C4-2B (cell line): Measurements from ENCODE around the gene CCDC51.
"Not testable (repeated sequence)": the region's sequence is repeated elsewhere in the genome, so short reads cannot be mapped to it uniquely, and the experiment has no call there.

Experiments used
- H3K27ac ChIP-seq: fragments of 450-650 bp; 2 replicates; pipeline ENCODE4 v1.5.1; 2017
- ZFX ChIP-seq: fragments of 450-650 bp; IDR thresholded peaks from 2 replicates; pipeline ENCODE4 v1.6.1; 2017
- TF ChIP-seq, protein P1 (sequence below): fragments of 450-650 bp; conservative IDR thresholded peaks from 2 replicates; pipeline ENCODE4 v1.5.1; 2017; ENCODE audit warnings: mild to moderate bottlenecking

Gene CCDC51

DNA sequence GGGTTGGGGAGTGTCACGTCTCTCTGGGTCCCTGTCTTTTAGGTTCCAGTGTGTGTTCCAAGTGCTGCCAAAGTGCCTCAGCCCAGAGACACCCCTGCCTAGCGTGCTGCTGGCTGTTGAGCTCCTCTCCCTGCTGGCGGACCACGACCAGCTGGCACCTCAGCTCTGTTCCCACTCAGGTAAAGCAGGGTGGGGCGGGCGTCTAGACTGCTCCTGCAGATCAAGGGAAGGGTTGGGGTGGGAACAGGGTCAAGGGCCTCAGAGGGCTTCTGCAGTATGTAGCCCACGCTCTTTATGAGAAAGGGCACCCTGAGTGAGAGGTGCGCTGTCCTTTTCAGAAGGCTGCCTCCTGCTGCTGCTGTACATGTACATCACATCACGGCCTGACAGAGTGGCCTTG is 23.8 kb upstream of the CCDC51 start:
- TF ChIP-seq, protein P1, sequence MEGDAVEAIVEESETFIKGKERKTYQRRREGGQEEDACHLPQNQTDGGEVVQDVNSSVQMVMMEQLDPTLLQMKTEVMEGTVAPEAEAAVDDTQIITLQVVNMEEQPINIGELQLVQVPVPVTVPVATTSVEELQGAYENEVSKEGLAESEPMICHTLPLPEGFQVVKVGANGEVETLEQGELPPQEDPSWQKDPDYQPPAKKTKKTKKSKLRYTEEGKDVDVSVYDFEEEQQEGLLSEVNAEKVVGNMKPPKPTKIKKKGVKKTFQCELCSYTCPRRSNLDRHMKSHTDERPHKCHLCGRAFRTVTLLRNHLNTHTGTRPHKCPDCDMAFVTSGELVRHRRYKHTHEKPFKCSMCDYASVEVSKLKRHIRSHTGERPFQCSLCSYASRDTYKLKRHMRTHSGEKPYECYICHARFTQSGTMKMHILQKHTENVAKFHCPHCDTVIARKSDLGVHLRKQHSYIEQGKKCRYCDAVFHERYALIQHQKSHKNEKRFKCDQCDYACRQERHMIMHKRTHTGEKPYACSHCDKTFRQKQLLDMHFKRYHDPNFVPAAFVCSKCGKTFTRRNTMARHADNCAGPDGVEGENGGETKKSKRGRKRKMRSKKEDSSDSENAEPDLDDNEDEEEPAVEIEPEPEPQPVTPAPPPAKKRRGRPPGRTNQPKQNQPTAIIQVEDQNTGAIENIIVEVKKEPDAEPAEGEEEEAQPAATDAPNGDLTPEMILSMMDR, result no peak
- no peak for TF ChIP-seq ZFX
- H3K27ac ChIP-seq, result peak overlapping the region; percentile 99; the same call in 1 of the 2 replicates

DNA sequence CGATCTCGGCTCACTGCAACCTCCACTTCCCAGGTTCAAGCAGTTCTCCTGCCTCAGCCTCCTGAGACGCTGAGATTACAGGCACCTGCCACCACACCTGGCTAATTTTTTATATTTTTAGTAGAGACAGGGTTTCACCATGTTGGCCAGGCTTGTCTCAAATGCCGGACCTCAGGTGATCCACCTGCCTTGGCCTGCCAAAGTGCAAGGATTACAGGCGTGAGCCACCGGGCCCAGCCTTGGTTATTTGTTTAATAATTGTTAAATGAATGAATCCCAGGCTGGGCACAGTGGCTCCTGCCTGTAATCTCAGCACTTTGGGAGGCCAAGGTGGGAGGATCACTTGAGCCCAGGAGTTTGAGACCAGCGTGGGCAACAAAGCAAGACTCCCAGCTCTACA is 21.8 kb upstream of the CCDC51 start:
- not testable (repeated sequence) for H3K27ac ChIP-seq

DNA sequence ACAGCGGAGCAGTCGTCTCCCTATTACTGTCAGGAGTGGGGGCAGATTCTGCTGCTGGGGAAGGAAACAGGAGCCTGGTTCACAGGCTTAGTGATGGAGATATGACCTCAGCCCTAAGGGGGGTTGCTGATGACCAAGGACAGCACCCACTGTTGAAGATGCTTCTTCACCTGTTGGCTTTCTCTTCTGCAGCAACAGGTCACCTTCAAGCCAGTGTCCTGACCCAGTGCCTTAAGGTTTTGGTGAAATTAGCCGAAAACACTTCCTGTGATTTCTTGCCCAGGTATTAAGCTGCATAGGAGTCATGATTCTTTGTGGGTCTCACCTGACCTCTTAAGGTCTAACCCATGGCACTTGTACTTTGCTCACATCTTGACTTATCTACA is 20.6 kb upstream of the CCDC51 start:
- TF ChIP-seq, protein P1, result no peak
- no peak for TF ChIP-seq ZFX
- no peak overlapping the region for H3K27ac ChIP-seq

DNA sequence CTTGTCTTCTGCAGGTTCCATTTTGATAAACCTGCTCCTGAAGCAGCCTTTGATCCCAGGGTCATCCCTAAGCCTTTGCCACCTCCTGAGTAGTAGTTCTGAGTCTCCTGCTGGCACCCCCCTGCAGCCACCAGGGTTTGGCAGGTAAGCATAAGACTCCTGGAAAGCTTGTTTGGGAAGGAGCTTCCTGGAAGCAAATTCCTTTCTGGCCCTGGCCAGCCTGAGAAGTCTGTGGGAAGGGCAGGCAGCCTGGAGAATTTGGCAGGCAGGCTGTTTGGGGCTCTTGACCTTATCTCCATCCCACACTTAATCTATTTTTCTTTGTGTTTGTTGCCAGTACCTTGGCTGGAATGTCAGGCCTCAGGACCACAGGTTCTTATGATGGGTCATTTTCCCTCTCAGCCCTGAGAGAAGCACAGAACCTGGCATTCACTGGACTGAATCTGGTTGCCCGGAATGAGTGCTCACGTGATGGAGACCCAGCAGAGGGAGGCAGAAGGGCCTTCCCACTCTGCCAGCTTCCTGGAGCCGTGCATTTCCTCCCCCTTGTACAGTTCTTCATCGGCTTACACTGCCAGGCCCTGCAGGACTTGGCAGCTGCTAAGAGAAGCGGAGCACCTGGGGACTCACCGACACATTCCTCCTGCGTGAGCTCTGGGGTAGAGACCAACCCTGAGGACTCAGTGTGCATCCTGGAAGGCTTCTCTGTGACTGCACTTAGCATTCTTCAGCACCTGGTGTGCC is 20.0 kb upstream of the CCDC51 start:
- no peak overlapping the region for H3K27ac ChIP-seq
- TF ChIP-seq, protein P1, result no peak
- TF ChIP-seq ZFX, result no peak

DNA sequence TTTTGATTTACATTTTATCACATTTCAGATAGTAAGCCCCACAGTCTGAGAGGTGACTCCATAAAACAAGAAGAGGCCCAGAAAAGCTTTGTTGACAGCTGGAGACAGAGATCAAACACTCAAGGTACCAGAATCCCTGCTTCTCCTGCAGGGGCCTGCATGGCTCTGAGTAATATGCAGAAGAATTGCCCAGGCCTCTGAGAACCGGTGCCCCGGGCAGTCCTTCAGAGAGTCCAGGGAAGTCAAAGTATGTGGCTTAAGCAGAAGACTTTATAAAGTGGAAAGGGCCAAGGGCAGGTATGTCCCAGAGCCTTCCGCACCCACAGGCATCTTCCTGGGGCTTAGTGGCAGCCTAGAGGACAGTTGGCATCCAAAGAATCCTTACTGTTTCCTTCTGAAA is 19.4 kb upstream of the CCDC51 start:
- no peak overlapping the region for H3K27ac ChIP-seq
- TF ChIP-seq ZFX, result no peak
- TF ChIP-seq, protein P1, result no peak

DNA sequence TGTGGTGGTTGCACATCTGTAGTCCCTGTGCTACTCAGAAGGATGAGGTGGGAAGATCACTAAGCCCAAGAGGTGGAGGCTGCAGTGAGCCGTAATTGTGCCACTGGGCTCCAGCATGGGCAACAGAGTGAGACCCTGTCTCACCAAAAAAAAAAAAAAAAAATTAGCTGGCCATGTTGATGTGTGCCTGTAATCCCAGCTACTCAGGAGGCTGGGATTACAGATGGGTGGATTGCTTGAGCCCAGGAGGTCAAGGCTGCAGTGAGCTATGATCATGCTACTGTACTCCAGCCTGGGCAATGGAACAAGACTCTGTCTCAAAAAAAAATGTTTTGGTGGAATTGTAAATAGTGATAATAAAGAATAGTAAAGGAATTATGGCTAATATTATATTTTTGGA is 16.5 kb upstream of the CCDC51 start:
- H3K27ac ChIP-seq, result no peak overlapping the region
- TF ChIP-seq ZFX, result no peak
- TF ChIP-seq, protein P1, result no peak

DNA sequence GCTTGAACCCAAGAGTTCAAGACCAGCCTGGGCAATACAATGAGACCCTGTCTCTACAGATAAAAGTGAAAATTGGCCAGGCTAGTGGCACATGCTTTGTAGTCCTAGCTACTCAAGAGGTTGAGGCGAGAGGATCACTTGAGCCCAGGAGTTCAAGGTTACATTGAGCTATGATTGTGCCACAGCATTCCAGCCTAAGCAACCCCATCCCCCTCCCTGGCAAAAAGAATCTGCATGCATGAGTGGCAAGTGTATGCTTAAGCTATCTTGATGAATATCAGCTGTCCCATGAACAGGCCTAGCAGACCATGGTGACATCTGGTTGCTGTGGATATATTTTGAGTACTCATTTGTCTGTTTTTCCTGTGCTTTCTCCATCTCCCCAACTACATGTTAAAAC is 11.4 kb upstream of the CCDC51 start:
- TF ChIP-seq ZFX, result no peak
- TF ChIP-seq, protein P1, result no peak
- no peak overlapping the region for H3K27ac ChIP-seq
